GM23338 (cell line): ENCODE measurements around the gene LAMC3. TPM values are rescaled to one million over a fixed set of nuclear protein-coding genes. Genes with fewer than 3 reads are reported as not detected.

Source experiments
- ATAC-seq: fragments of 200-7000 bp; cut with Tn5 transposase; 3 replicates; pipeline ENCODE4 v1.9.1; 2020
- DNase-seq: peaks from one replicate; pipeline ENCODE4 v3.0.0-alpha.2; 2015; ENCODE audit warnings: low spot score
- H2AFZ ChIP-seq: fragments of 200-600 bp; sonication (generic); 2 replicates; pipeline ENCODE4 v1.8.0; 2016; ENCODE audit warnings: antibody characterized with exemption, mild to moderate bottlenecking, moderate library complexity
- H3F3A ChIP-seq: fragments of 200-600 bp; sonication (generic); replicated peaks from 2 replicates; pipeline ENCODE4 v1.8.0; 2017; ENCODE audit warnings: antibody characterized with exemption, mixed run types, low read depth
- H3K27ac ChIP-seq: fragments of 200-600 bp; sonication (generic); 2 replicates; pipeline ENCODE4 v1.6.1; 2016; ENCODE audit warnings: low read depth
- H3K27me3 ChIP-seq: fragments of 200-600 bp; sonication (generic); 2 replicates; pipeline ENCODE4 v1.8.0; 2016; ENCODE audit warnings: mild to moderate bottlenecking, mixed run types, moderate library complexity; ENCODE audit not compliant: insufficient read depth
- H3K36me3 ChIP-seq: fragments of 200-600 bp; sonication (generic); 2 replicates; pipeline ENCODE4 v1.8.0; 2016; ENCODE audit warnings: mild to moderate bottlenecking; ENCODE audit not compliant: insufficient read depth
- H3K4me1 ChIP-seq: fragments of 200-600 bp; sonication (generic); 2 replicates; pipeline ENCODE4 v1.8.0; 2016; ENCODE audit warnings: mild to moderate bottlenecking, moderate library complexity; ENCODE audit not compliant: insufficient read depth
- H3K4me2 ChIP-seq: fragments of 200-600 bp; sonication (generic); 2 replicates; pipeline ENCODE4 v1.7.1; 2017; ENCODE audit warnings: mixed run types
- H3K4me3 ChIP-seq: fragments of 200-600 bp; sonication (generic); 2 replicates; pipeline ENCODE4 v1.6.1; 2016; ENCODE audit warnings: mixed run types
- H3K79me2 ChIP-seq: fragments of 200-600 bp; sonication (generic); replicated peaks from 2 replicates; pipeline ENCODE4 v1.8.0; 2017; ENCODE audit warnings: mild to moderate bottlenecking; ENCODE audit not compliant: insufficient read depth
- H3K9me2 ChIP-seq: fragments of 200-600 bp; sonication (generic); 2 replicates; pipeline ENCODE4 v1.8.0; 2017; ENCODE audit not compliant: insufficient read depth
- H4K20me1 ChIP-seq: fragments of 200-600 bp; sonication (generic); replicated peaks from 2 replicates; pipeline ENCODE4 v1.8.0; 2017; ENCODE audit warnings: mild to moderate bottlenecking; ENCODE audit not compliant: insufficient read depth
- H3K27ac Mint-ChIP-seq: 2 replicates; pipeline ENCODE4 v1.8.0; 2020; ENCODE audit warnings: inconsistent platforms, mild to moderate bottlenecking, moderate library complexity, mixed read lengths
- H3K27me3 Mint-ChIP-seq: 3 replicates; pipeline ENCODE4 v1.8.0; 2022; ENCODE audit warnings: low read depth, mild to moderate bottlenecking, moderate library complexity, mixed read lengths, inconsistent platforms; ENCODE audit not compliant: insufficient read depth, poor library complexity
- H3K36me3 Mint-ChIP-seq: 3 replicates; pipeline ENCODE4 v1.8.0; 2021; ENCODE audit warnings: low read depth, mild to moderate bottlenecking, inconsistent platforms, moderate library complexity, mixed read lengths
- H3K4me1 Mint-ChIP-seq: 3 replicates; pipeline ENCODE4 v1.8.0; 2020; ENCODE audit warnings: mild to moderate bottlenecking, inconsistent platforms, mixed read lengths
- H3K4me3 Mint-ChIP-seq: 3 replicates; pipeline ENCODE4 v1.8.0; 2021; ENCODE audit warnings: moderate library complexity, mild to moderate bottlenecking, inconsistent platforms, mixed read lengths
- H3K9me3 Mint-ChIP-seq: 3 replicates; pipeline ENCODE4 v1.8.0; 2020; ENCODE audit warnings: moderate library complexity, mild to moderate bottlenecking, inconsistent platforms, mixed read lengths
- CREB1 ChIP-seq: fragments of 250-450 bp; sonication (Bioruptor Pico); IDR thresholded peaks from 2 replicates; pipeline ENCODE4 v1.5.0; 2020; ENCODE audit warnings: low read depth, mild to moderate bottlenecking, moderate library complexity
- EZH2 ChIP-seq: fragments of 200-600 bp; sonication (generic); IDR thresholded peaks from one replicate; pipeline ENCODE4 v1.8.0; 2017; ENCODE audit warnings: antibody characterized with exemption, mild to moderate bottlenecking, low read depth; ENCODE audit not compliant: unreplicated experiment
- EZH2phosphoT487 ChIP-seq: fragments of 200-600 bp; sonication (generic); IDR thresholded peaks from one replicate; pipeline ENCODE4 v1.8.1; 2018; ENCODE audit warnings: antibody characterized with exemption; ENCODE audit not compliant: unreplicated experiment
- JUNB ChIP-seq: IDR thresholded peaks from one replicate; pipeline ENCODE4 v1.6.1; 2016; ENCODE audit warnings: antibody characterized with exemption; ENCODE audit not compliant: unreplicated experiment
- NANOG ChIP-seq: IDR thresholded peaks from 2 replicates; pipeline ENCODE4 v1.6.1; 2016; ENCODE audit warnings: antibody characterized with exemption, borderline replicate concordance
- POLR2AphosphoS5 ChIP-seq: IDR thresholded peaks from 2 replicates; pipeline ENCODE4 v1.6.1; 2016; ENCODE audit warnings: antibody characterized with exemption, low read depth
- STAT1 ChIP-seq: IDR thresholded peaks from one replicate; pipeline ENCODE4 v1.6.1; 2016; ENCODE audit warnings: antibody characterized with exemption; ENCODE audit not compliant: unreplicated experiment
- ZNF114 ChIP-seq: fragments of 250-450 bp; sonication (Bioruptor Pico); IDR thresholded peaks from 2 replicates; pipeline ENCODE4 v1.5.0; 2020; ENCODE audit warnings: mild to moderate bottlenecking, moderate library complexity
- ZNF331 ChIP-seq: fragments of 250-450 bp; sonication (Bioruptor Pico); IDR thresholded peaks from 2 replicates; pipeline ENCODE4 v1.5.0; 2020; ENCODE audit warnings: low read depth, mild to moderate bottlenecking, moderate library complexity
- polyA plus RNA-seq: library from polyadenylated mRNA; unstranded; fragments of >200 nt; fragmentation: Nextera tagmentation; extraction: Ambion mirVana; gene quantifications from 2 replicates; pipeline ENCODE4 v1.2.1, GENCODE V29; 2016
- total RNA-seq: library from RNA; depleted of rRNA; stranded (reverse); fragments of >200 nt; shearing (Covaris generic); gene quantifications from 2 replicates; pipeline ENCODE4 v1.2.3, GENCODE V29; 2014
- TF ChIP-seq, protein P1 (sequence below), 2 experiments: fragments of 200-600 bp in 1 of 2; sonication (generic) in 1 of 2; conservative IDR thresholded peaks; 2 replicates each; pipeline versions ENCODE4 v1.5.1 to v1.6.1; 2016 to 2017; ENCODE audit warnings: antibody characterized with exemption in 2 of 2, low read depth in 2 of 2, mild to moderate bottlenecking in 2 of 2, moderate library complexity in 1 of 2
- TF ChIP-seq, protein P2 (sequence below): IDR thresholded peaks from 2 replicates; pipeline ENCODE4 v1.6.1; 2016; ENCODE audit warnings: antibody characterized with exemption
- TF ChIP-seq, protein P3 (sequence below): IDR thresholded peaks from one replicate; pipeline ENCODE4 v1.6.1; 2018; ENCODE audit warnings: antibody characterized with exemption; ENCODE audit not compliant: unreplicated experiment
- TF ChIP-seq, protein P4 (sequence below): fragments of 250-450 bp; sonication (Bioruptor Pico); IDR thresholded peaks from 2 replicates; pipeline ENCODE4 v1.5.0; 2020; ENCODE audit warnings: mild to moderate bottlenecking, moderate library complexity

LAMC3 gene
- total and polyA plus RNA-seq, 2 experiments from 2014 or later = 9.0 to 27.4 TPM

DNA sequence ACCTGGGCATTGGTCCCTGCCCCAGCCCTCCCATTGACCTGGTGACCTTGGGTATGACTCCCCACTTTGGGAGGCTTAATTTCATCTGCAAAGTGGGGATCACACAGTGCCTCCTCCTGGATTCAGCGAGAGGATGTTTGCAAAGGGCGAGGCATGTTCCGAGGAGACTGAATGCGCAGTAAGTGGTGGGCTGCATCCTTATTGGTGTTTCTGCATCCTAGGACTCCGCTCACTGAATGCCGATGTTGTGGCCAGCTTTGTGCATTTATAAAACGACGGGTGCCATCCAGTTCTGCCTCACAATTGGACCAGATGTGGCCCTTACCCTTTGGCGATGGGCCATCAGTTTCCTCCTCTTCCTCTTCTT, 63.9 kb downstream of the LAMC3 start:
- no peak overlapping the region for H3K4me2 ChIP-seq
- peaks cover 6% of the 10 kb centered on the region; the same call in 1 of the 2 replicates for H4K20me1 ChIP-seq
- no peaks in the 10 kb centered on the region for H3K27me3 ChIP-seq
- H3K4me1 ChIP-seq = no peaks in the 10 kb centered on the region
- no peaks in the 10 kb centered on the region for H3K79me2 ChIP-seq
- TF ChIP-seq ZNF114 (no peak), NANOG (no peak), JUNB (no peak), EZH2phosphoT487 (no peak), STAT1 (no peak), ZNF331 (CRISPR knock-in tag) (no peak), POLR2AphosphoS5 (no peak), EZH2 (no peak), CREB1 (CRISPR knock-in tag) (no peak)
- TF ChIP-seq, protein P1, sequence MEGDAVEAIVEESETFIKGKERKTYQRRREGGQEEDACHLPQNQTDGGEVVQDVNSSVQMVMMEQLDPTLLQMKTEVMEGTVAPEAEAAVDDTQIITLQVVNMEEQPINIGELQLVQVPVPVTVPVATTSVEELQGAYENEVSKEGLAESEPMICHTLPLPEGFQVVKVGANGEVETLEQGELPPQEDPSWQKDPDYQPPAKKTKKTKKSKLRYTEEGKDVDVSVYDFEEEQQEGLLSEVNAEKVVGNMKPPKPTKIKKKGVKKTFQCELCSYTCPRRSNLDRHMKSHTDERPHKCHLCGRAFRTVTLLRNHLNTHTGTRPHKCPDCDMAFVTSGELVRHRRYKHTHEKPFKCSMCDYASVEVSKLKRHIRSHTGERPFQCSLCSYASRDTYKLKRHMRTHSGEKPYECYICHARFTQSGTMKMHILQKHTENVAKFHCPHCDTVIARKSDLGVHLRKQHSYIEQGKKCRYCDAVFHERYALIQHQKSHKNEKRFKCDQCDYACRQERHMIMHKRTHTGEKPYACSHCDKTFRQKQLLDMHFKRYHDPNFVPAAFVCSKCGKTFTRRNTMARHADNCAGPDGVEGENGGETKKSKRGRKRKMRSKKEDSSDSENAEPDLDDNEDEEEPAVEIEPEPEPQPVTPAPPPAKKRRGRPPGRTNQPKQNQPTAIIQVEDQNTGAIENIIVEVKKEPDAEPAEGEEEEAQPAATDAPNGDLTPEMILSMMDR (conservative IDR thresholded peaks at IDR 0.05; ENCODE audit: low read depth in 2 of 2) = no peak
- TF ChIP-seq, protein P2, sequence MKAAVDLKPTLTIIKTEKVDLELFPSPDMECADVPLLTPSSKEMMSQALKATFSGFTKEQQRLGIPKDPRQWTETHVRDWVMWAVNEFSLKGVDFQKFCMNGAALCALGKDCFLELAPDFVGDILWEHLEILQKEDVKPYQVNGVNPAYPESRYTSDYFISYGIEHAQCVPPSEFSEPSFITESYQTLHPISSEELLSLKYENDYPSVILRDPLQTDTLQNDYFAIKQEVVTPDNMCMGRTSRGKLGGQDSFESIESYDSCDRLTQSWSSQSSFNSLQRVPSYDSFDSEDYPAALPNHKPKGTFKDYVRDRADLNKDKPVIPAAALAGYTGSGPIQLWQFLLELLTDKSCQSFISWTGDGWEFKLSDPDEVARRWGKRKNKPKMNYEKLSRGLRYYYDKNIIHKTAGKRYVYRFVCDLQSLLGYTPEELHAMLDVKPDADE = no peak
- TF ChIP-seq, protein P3, sequence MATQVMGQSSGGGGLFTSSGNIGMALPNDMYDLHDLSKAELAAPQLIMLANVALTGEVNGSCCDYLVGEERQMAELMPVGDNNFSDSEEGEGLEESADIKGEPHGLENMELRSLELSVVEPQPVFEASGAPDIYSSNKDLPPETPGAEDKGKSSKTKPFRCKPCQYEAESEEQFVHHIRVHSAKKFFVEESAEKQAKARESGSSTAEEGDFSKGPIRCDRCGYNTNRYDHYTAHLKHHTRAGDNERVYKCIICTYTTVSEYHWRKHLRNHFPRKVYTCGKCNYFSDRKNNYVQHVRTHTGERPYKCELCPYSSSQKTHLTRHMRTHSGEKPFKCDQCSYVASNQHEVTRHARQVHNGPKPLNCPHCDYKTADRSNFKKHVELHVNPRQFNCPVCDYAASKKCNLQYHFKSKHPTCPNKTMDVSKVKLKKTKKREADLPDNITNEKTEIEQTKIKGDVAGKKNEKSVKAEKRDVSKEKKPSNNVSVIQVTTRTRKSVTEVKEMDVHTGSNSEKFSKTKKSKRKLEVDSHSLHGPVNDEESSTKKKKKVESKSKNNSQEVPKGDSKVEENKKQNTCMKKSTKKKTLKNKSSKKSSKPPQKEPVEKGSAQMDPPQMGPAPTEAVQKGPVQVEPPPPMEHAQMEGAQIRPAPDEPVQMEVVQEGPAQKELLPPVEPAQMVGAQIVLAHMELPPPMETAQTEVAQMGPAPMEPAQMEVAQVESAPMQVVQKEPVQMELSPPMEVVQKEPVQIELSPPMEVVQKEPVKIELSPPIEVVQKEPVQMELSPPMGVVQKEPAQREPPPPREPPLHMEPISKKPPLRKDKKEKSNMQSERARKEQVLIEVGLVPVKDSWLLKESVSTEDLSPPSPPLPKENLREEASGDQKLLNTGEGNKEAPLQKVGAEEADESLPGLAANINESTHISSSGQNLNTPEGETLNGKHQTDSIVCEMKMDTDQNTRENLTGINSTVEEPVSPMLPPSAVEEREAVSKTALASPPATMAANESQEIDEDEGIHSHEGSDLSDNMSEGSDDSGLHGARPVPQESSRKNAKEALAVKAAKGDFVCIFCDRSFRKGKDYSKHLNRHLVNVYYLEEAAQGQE = no peak
- TF ChIP-seq, protein P4, sequence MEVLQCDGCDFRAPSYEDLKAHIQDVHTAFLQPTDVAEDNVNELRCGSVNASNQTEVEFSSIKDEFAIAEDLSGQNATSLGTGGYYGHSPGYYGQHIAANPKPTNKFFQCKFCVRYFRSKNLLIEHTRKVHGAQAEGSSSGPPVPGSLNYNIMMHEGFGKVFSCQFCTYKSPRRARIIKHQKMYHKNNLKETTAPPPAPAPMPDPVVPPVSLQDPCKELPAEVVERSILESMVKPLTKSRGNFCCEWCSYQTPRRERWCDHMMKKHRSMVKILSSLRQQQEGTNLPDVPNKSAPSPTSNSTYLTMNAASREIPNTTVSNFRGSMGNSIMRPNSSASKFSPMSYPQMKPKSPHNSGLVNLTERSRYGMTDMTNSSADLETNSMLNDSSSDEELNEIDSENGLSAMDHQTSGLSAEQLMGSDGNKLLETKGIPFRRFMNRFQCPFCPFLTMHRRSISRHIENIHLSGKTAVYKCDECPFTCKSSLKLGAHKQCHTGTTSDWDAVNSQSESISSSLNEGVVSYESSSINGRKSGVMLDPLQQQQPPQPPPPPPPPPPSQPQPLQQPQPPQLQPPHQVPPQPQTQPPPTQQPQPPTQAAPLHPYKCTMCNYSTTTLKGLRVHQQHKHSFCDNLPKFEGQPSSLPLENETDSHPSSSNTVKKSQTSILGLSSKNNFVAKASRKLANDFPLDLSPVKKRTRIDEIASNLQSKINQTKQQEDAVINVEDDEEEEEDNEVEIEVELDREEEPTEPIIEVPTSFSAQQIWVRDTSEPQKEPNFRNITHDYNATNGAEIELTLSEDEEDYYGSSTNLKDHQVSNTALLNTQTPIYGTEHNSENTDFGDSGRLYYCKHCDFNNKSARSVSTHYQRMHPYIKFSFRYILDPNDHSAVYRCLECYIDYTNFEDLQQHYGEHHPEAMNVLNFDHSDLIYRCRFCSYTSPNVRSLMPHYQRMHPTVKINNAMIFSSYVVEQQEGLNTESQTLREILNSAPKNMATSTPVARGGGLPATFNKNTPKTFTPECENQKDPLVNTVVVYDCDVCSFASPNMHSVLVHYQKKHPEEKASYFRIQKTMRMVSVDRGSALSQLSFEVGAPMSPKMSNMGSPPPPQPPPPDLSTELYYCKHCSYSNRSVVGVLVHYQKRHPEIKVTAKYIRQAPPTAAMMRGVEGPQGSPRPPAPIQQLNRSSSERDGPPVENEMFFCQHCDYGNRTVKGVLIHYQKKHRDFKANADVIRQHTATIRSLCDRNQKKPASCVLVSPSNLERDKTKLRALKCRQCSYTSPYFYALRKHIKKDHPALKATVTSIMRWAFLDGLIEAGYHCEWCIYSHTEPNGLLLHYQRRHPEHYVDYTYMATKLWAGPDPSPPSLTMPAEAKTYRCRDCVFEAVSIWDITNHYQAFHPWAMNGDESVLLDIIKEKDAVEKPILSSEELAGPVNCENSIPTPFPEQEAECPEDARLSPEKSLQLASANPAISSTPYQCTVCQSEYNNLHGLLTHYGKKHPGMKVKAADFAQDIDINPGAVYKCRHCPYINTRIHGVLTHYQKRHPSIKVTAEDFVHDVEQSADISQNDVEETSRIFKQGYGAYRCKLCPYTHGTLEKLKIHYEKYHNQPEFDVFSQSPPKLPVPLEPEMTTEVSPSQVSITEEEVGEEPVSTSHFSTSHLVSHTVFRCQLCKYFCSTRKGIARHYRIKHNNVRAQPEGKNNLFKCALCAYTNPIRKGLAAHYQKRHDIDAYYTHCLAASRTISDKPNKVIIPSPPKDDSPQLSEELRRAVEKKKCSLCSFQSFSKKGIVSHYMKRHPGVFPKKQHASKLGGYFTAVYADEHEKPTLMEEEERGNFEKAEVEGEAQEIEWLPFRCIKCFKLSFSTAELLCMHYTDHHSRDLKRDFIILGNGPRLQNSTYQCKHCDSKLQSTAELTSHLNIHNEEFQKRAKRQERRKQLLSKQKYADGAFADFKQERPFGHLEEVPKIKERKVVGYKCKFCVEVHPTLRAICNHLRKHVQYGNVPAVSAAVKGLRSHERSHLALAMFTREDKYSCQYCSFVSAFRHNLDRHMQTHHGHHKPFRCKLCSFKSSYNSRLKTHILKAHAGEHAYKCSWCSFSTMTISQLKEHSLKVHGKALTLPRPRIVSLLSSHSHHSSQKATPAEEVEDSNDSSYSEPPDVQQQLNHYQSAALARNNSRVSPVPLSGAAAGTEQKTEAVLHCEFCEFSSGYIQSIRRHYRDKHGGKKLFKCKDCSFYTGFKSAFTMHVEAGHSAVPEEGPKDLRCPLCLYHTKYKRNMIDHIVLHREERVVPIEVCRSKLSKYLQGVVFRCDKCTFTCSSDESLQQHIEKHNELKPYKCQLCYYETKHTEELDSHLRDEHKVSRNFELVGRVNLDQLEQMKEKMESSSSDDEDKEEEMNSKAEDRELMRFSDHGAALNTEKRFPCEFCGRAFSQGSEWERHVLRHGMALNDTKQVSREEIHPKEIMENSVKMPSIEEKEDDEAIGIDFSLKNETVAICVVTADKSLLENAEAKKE (CRISPR knock-in tag) = no peak
- Mint-ChIP-seq H3K36me3 (no peaks in the 10 kb centered on the region), H3K9me3 (no peaks in the 10 kb centered on the region), H3K27me3 (peaks cover 14% of the 10 kb centered on the region), H3K4me1 (no peaks in the 10 kb centered on the region; the same call in 2 of the 3 replicates), H3K4me3 (no peak overlapping the region), H3K27ac (no peak overlapping the region)
- no peaks in the 10 kb centered on the region for H3K36me3 ChIP-seq
- H3K4me3 ChIP-seq = no peak overlapping the region
- no peak for DNase-seq
- no peak overlapping the region for H2AFZ ChIP-seq
- ATAC-seq = no peak
- no peaks in the 10 kb centered on the region for H3F3A ChIP-seq
- no peaks in the 10 kb centered on the region for H3K9me2 ChIP-seq
- no peak overlapping the region for H3K27ac ChIP-seq
